GM18907 (cell line): ENCODE measurements around the gene TAS2R7.
"Not testable (repeated sequence)": the region's sequence is repeated elsewhere in the genome, so short reads cannot be mapped to it uniquely, and the experiment has no call there.

ENCODE experiments used
- ATAC-seq: cut with Tn5 transposase; IDR thresholded peaks from one replicate; pipeline ENCODE4 v1.9.1; 2021; ENCODE audit warnings: mild to moderate bottlenecking, moderate library complexity; ENCODE audit not compliant: unreplicated experiment

The TAS2R7 gene

GRCh38 chr12:10802587-10802986 is at the start of gene TAS2R7:
TSS of gene TAS2R7 (minus strand) at chr12:10802627. CDS start at chr12:10802570, 57 bp downstream.
- no peak for ATAC-seq

- ATAC-seq: no peak
Observed at GRCh38 chr12:10851243-10851858, 48.9 kb upstream of the TAS2R7 start.

GRCh38 chr12:10849425-10849878 is 47.0 kb upstream of the TAS2R7 start, which contains the start of gene PRR4:
TSS of gene PRR4 (minus strand) at chr12:10849475. CDS start at chr12:10849437, 38 bp downstream.
- ATAC-seq: no peak

- ATAC-seq: no peak
Observed at GRCh38 chr12:10847744-10848143, 45.3 kb upstream of the TAS2R7 start.

- ATAC-seq: no peak
Observed at GRCh38 chr12:10842862-10843261, 40.4 kb upstream of the TAS2R7 start.

GRCh38 chr12:10838461-10838860 is 36.0 kb upstream of the TAS2R7 start:
- no peak for ATAC-seq

- no peak for ATAC-seq
Observed at GRCh38 chr12:10829994-10830393, 27.6 kb upstream of the TAS2R7 start.

GRCh38 chr12:10826258-10826657 is 23.8 kb upstream of the TAS2R7 start, which contains the start of gene TAS2R10:
TSS of gene TAS2R10 (minus strand) at chr12:10826358. CDS start at chr12:10826269, 89 bp downstream.
- no peak for ATAC-seq

GRCh38 chr12:10824957-10825356 is 22.5 kb upstream of the TAS2R7 start:
- no peak for ATAC-seq

GRCh38 chr12:10811883-10812536 is 9.6 kb upstream of the TAS2R7 start:
- no peak for ATAC-seq

GRCh38 chr12:10810068-10810467 is 7.6 kb upstream of the TAS2R7 start, which contains the start of gene TAS2R9:
TSS of gene TAS2R9 (minus strand) at chr12:10810168. CDS start at chr12:10810075, 93 bp downstream.
- ATAC-seq: no peak

GRCh38 chr12:10807186-10807585 is 4.8 kb upstream of the TAS2R7 start, which contains the start of gene TAS2R8:
TSS of gene TAS2R8 (minus strand) at chr12:10807286. CDS start at chr12:10806980, 306 bp downstream.
- ATAC-seq: no peak

GRCh38 chr12:10801741-10802140 is 686 bp downstream of the TAS2R7 start:
- ATAC-seq: no peak

- ATAC-seq: no peak
Observed at GRCh38 chr12:10794222-10794621, 8.2 kb downstream of the TAS2R7 start.

GRCh38 chr12:10791769-10792168 is 10.7 kb downstream of the TAS2R7 start:
- not testable (repeated sequence) for ATAC-seq

- ATAC-seq: no peak
Observed at GRCh38 chr12:10783252-10783651, 19.2 kb downstream of the TAS2R7 start.

GRCh38 chr12:10779103-10779502 is 23.3 kb downstream of the TAS2R7 start:
- ATAC-seq: no peak

- ATAC-seq: no peak
Observed at GRCh38 chr12:10771132-10771733, 31.2 kb downstream of the TAS2R7 start.

GRCh38 chr12:10759657-10760056 is 42.8 kb downstream of the TAS2R7 start:
- ATAC-seq: no peak

GRCh38 chr12:10756194-10756593 is 46.2 kb downstream of the TAS2R7 start:
- ATAC-seq: no peak

- no peak for ATAC-seq
Observed at GRCh38 chr12:10753059-10753458, 49.4 kb downstream of the TAS2R7 start.
